ENCODE data around the gene TMEM256.

Gene TMEM256

GRCh38 chr17:7355573-7355972 lies 48.3 kb downstream of the TMEM256 start:
- no peak for TF ChIP-seq CTCF (IDR thresholded peaks at IDR 0.05; ENCODE audit: low read depth, low read length)
- no peaks in the 10 kb centered on the region for H3K4me1 ChIP-seq
- no peak for DNase-seq
- no peaks in the 10 kb centered on the region for H3K27me3 ChIP-seq
- no peaks in the 10 kb centered on the region for H3K9me3 ChIP-seq
- H3K4me3 ChIP-seq (ENCODE audit: low read depth, low read length) = no peak overlapping the region
- H3K36me3 ChIP-seq = no peaks in the 10 kb centered on the region

GRCh38 chr17:7355053-7355452 lies 48.8 kb downstream of the TMEM256 start, which contains the start of gene TMEM95:
Gene TMEM95, plus strand, starts transcription at chr17:7355156. Its CDS starts 49 bp downstream, at chr17:7355205.
- no peaks in the 10 kb centered on the region for H3K4me1 ChIP-seq
- no peaks in the 10 kb centered on the region for H3K9me3 ChIP-seq
- H3K27me3 ChIP-seq = no peaks in the 10 kb centered on the region
- no peak within 1 kb of the TSS for H3K4me3 ChIP-seq (ENCODE audit: low read depth, low read length)
- no peaks in the 10 kb centered on the region for H3K36me3 ChIP-seq
- peak; percentile 53 for DNase-seq
- no peak for TF ChIP-seq CTCF (IDR thresholded peaks at IDR 0.05; ENCODE audit: low read depth, low read length)

- TF ChIP-seq CTCF (IDR thresholded peaks at IDR 0.05; ENCODE audit: low read depth, low read length) = no peak
- Histone ChIP-seq H3K9me3 (no peaks in the 10 kb centered on the region), H3K4me1 (0 out of 2 replicates have a peak, but pooled peaks cover 2% of the 10 kb centered on the region), H3K27me3 (no peaks in the 10 kb centered on the region), H3K36me3 (no peaks in the 10 kb centered on the region), H3K4me3 (ENCODE audit: low read depth, low read length) (no peak overlapping the region)
- no peak for DNase-seq
These were observed 49.5 kb downstream of the TMEM256 start for GRCh38 chr17:7354262-7354843.
